Breast epithelium (tissue), 3 donors: Measurements from ENCODE around the gene CUL4A.

ENCODE experiments used
- CTCF ChIP-seq, 3 donors: fragments of 450-650 bp; IDR thresholded peaks; one replicate each; pipeline ENCODE4 v1.5.1; 2016 to 2017; ENCODE audit warnings: antibody characterized with exemption in 3 of 3, mild to moderate bottlenecking in 3 of 3, moderate library complexity in 3 of 3
- POLR2A ChIP-seq: fragments of 450-650 bp; IDR thresholded peaks from one replicate; pipeline ENCODE4 v1.6.1; 2016; ENCODE audit warnings: antibody characterized with exemption, mild to moderate bottlenecking, moderate library complexity
- POLR2AphosphoS5 ChIP-seq, 3 donors: sonication (generic); formaldehyde crosslinking; IDR thresholded peaks; one replicate each; pipeline ENCODE4 v1.6.1; 2017; ENCODE audit warnings: antibody characterized with exemption in 3 of 3

DNA sequence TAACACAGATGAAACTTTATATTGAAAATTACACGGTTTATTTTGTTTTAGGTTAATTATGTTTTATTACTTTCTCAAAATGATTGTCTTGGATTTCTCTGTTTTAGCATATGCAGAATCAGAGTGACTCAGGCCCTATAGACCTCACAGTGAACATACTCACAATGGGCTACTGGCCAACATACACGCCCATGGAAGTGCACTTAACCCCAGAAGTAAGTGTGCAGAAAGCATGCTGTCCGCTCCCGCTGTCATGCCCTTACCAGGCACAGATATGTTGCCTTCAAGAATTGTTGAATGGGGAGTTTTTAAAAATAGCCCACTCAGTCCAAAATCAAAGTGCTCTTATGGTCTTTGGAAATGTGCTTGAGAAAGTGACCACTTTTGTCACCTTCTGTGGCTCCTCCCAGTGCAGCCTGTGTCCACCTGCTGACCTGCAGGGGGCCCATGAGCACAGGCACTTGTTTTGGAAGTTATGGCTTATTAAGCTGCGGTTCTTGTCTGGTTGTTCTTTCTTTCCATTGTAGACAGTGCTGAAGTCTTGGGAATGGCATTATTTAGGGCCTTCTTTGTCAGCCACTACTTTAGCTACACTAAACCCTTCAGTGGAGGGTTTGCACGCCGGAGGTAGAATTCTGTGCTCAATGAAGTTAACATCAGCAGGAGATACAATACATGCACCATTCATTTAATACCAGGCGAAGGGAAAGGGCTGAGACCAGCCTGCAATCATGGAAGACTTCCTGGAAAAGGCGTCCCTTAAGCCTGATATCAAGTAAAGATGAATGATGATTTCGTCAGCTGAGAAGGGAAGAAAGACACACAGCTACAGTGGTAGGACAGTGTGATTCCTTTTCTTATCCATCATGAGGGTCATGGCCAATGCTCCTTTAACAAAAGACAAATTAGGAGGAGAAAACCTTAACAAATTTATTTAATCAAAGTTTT lies 36.7 kb downstream of the CUL4A start:
- TF ChIP-seq CTCF (IDR thresholded peaks at IDR 0.05) (peak in 1 of 3 donors; percentile 15), POLR2A (no peak), POLR2AphosphoS5 (IDR thresholded peaks at IDR 0.05) (no peak)
